ENCODE results near the gene STK35.

DNA sequence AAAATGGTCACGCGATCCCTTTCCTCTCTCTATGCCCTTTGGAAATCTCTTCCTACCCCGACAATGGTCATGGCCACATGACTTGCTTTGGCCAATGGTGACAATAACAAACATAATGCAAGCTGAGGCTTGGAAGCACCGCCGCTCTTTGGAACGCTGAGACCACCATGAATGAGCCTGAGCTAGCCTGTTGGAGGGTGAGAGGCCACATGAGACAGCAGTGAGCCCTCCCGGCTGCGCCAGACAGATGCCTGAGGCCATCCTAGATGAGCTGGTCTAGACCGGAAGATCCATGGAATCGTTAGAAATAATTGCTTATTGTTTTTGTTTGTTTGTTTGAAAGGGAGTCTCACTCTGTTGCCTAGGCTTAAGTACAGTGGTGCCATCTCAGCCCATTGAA lies 64.2 kb downstream of the STK35 start:
- no peak for TF ChIP-seq POLR2A (IDR thresholded peaks at IDR 0.05; ENCODE audit: low read length)
- TF ChIP-seq GATA1 (IDR thresholded peaks at IDR 0.05; ENCODE audit: low read depth, low read length), result no peak

Data from erythroblast (primary cell).